HEK293T (cell line): ENCODE data around the gene KAT6B.

ENCODE experiments used
- CTCF ChIA-PET: fragments of 350-600 bp; formaldehyde crosslinking; extraction: SDS; loops from one replicate; lab custom pipeline; 2021; ENCODE audit warnings: antibody characterized with exemption, inconsistent platforms; lab: Yijun Ruan, JAX
- POLR2A ChIA-PET: fragments of 350-600 bp; formaldehyde crosslinking; extraction: SDS; loops from one replicate; lab custom pipeline; 2020; ENCODE audit warnings: antibody characterized with exemption, inconsistent platforms; lab: Yijun Ruan, JAX
- DNase-seq: peaks from one replicate; pipeline ENCODE4 v3.0.0; 2012; ENCODE audit warnings: mixed read lengths; ENCODE audit errors: extremely low spot score
- ARNT ChIP-seq: fragments of 450-650 bp; IDR thresholded peaks from 2 replicates; pipeline ENCODE4 v1.6.1; 2017; ENCODE audit warnings: mild to moderate bottlenecking
- BHLHE40 ChIP-seq: fragments of 450-650 bp; IDR thresholded peaks from 2 replicates; pipeline ENCODE4 v1.6.1; 2016; ENCODE audit warnings: mild to moderate bottlenecking, moderate library complexity, borderline replicate concordance
- CTBP1 ChIP-seq: fragments of 450-650 bp; IDR thresholded peaks from 2 replicates; pipeline ENCODE4 v1.6.1; 2016; ENCODE audit warnings: borderline replicate concordance
- ELF4 ChIP-seq: fragments of 450-650 bp; IDR thresholded peaks from 2 replicates; pipeline ENCODE4 v1.6.1; 2017; ENCODE audit warnings: antibody characterized with exemption
- FOXA1 ChIP-seq: fragments of 450-650 bp; IDR thresholded peaks from 2 replicates; pipeline ENCODE4 v1.6.1; 2016; ENCODE audit warnings: mild to moderate bottlenecking
- FOXK2 ChIP-seq: fragments of 450-650 bp; IDR thresholded peaks from 2 replicates; pipeline ENCODE4 v1.6.1; 2016; ENCODE audit warnings: mild to moderate bottlenecking
- FOXM1 ChIP-seq: fragments of 450-650 bp; IDR thresholded peaks from 2 replicates; pipeline ENCODE4 v1.6.1; 2017; ENCODE audit warnings: mild to moderate bottlenecking, borderline replicate concordance
- HDGF ChIP-seq: fragments of 450-650 bp; IDR thresholded peaks from 2 replicates; pipeline ENCODE4 v1.6.1; 2017; ENCODE audit warnings: antibody characterized with exemption, borderline replicate concordance
- L3MBTL2 ChIP-seq: fragments of 450-650 bp; conservative IDR thresholded peaks from 2 replicates; pipeline ENCODE4 v1.6.1; 2016; ENCODE audit warnings: mild to moderate bottlenecking
- LEF1 ChIP-seq: fragments of 450-650 bp; IDR thresholded peaks from 2 replicates; pipeline ENCODE4 v1.6.1; 2017; ENCODE audit warnings: mild to moderate bottlenecking, borderline replicate concordance
- NFRKB ChIP-seq: fragments of 450-650 bp; IDR thresholded peaks from 2 replicates; pipeline ENCODE4 v1.6.1; 2016; ENCODE audit warnings: mild to moderate bottlenecking, moderate library complexity
- PKNOX1 ChIP-seq: fragments of 450-650 bp; IDR thresholded peaks from 2 replicates; pipeline ENCODE4 v1.6.1; 2016
- SP1 ChIP-seq: fragments of 450-650 bp; IDR thresholded peaks from 2 replicates; pipeline ENCODE4 v1.6.1; 2017
- SUZ12 ChIP-seq: fragments of 450-650 bp; IDR thresholded peaks from 2 replicates; pipeline ENCODE4 v1.6.1; 2016; ENCODE audit warnings: mild to moderate bottlenecking
- TARDBP ChIP-seq: fragments of 450-650 bp; IDR thresholded peaks from 2 replicates; pipeline ENCODE4 v1.6.1; 2016
- ZNF384 ChIP-seq: fragments of 450-650 bp; IDR thresholded peaks from 2 replicates; pipeline ENCODE4 v1.6.1; 2016

The KAT6B gene

GRCh38 chr10:74810087-74810486 lies 16.3 kb upstream of the KAT6B start:
- ChIA-PET CTCF (no interaction called here), POLR2A (no interaction called here)

GRCh38 chr10:74813381-74814259 lies 12.8 kb upstream of the KAT6B start:
- CTCF ChIA-PET = no interaction called here
- POLR2A ChIA-PET = no interaction called here
- TF ChIP-seq L3MBTL2 (no peak), LEF1 (no peak), SP1 (no peak), HDGF (no peak), NFRKB (no peak), ARNT (no peak), FOXK2 (no peak), ELF4 (no peak), FOXA1 (no peak), ZNF384 (no peak), FOXM1 (no peak), SUZ12 (no peak), CTBP1 (no peak), TARDBP (no peak), BHLHE40 (no peak)
- no peak for DNase-seq

More at GRCh38 chr10:74810087-74810486, 16.3 kb upstream of the KAT6B start:
- TF ChIP-seq LEF1 = no peak
- TF ChIP-seq ZNF384 = no peak
- TF ChIP-seq FOXM1 = no peak
- TF ChIP-seq NFRKB = no peak
- DNase-seq = no peak

- no peak for DNase-seq
- TF ChIP-seq LEF1 (no peak), FOXK2 (no peak), PKNOX1 (no peak), ZNF384 (no peak), SP1 (no peak), L3MBTL2 (no peak), TARDBP (no peak), SUZ12 (no peak), ARNT (no peak), NFRKB (no peak), FOXA1 (no peak), ELF4 (no peak), CTBP1 (no peak), HDGF (no peak), BHLHE40 (no peak), FOXM1 (no peak)
- ChIA-PET CTCF (no interaction called here), POLR2A (no interaction called here)
Observed at GRCh38 chr10:74814797-74815196, 11.6 kb upstream of the KAT6B start.

GRCh38 chr10:74816824-74817498 lies 9.4 kb upstream of the KAT6B start:
- no peak for DNase-seq
- TF ChIP-seq ZNF384 = no peak
- TF ChIP-seq PKNOX1 = no peak
- no peak for TF ChIP-seq FOXM1
- no peak for TF ChIP-seq FOXK2
- no peak for TF ChIP-seq ELF4
- TF ChIP-seq ARNT = no peak
- POLR2A ChIA-PET = no interaction called here
- CTCF ChIA-PET = interaction anchor here (1.1 kb wide), 1 partner anchor 37 kb away, joined by 3 read pairs; no protein-coding TSS in a partner anchor

- DNase-seq = no peak
- TF ChIP-seq FOXA1 (no peak), SUZ12 (no peak), PKNOX1 (no peak), ZNF384 (no peak), FOXK2 (no peak), BHLHE40 (no peak), NFRKB (no peak), ARNT (no peak), ELF4 (no peak), LEF1 (no peak), CTBP1 (no peak), SP1 (no peak)
- CTCF ChIA-PET = no interaction called here
- POLR2A ChIA-PET = no interaction called here
Observed at GRCh38 chr10:74821501-74821900, 4.9 kb upstream of the KAT6B start.

GRCh38 chr10:74822101-74822500 lies 4.3 kb upstream of the KAT6B start:
- no peak for DNase-seq
- CTCF ChIA-PET = no interaction called here
- TF ChIP-seq CTBP1 (no peak), LEF1 (no peak), FOXA1 (no peak), NFRKB (no peak), PKNOX1 (no peak), TARDBP (no peak), SP1 (no peak), ARNT (no peak)
- POLR2A ChIA-PET = no interaction called here
